ENCODE measurements around the gene IVNS1ABP.

Gene IVNS1ABP

GRCh38 chr1:185293967-185294542 lies 23.0 kb downstream of the IVNS1ABP start:
- DNase-seq (ENCODE audit: low read depth in 2 of 3, low spot score in 2 of 3): no peak

- no peak for DNase-seq (ENCODE audit: low read depth in 2 of 3, low spot score in 2 of 3)
Measured at GRCh38 chr1:185292237-185292636, 24.8 kb downstream of the IVNS1ABP start.

- no peak for DNase-seq (ENCODE audit: low read depth in 2 of 3, low spot score in 2 of 3)
Measured at GRCh38 chr1:185291652-185292051, 25.4 kb downstream of the IVNS1ABP start.

- DNase-seq (ENCODE audit: low read depth in 2 of 3, low spot score in 2 of 3): no peak
Measured at GRCh38 chr1:185291159-185291558, 25.9 kb downstream of the IVNS1ABP start.

GRCh38 chr1:185289880-185290279 lies 27.2 kb downstream of the IVNS1ABP start:
- DNase-seq (ENCODE audit: low read depth in 2 of 3, low spot score in 2 of 3): no peak

- DNase-seq (ENCODE audit: low read depth in 2 of 3, low spot score in 2 of 3): no peak
Measured at GRCh38 chr1:185288435-185288834, 28.6 kb downstream of the IVNS1ABP start.

GRCh38 chr1:185287451-185287850 lies 29.6 kb downstream of the IVNS1ABP start:
- no peak for DNase-seq (ENCODE audit: low read depth in 2 of 3, low spot score in 2 of 3)

GRCh38 chr1:185284533-185285276 lies 32.3 kb downstream of the IVNS1ABP start:
- no peak for DNase-seq (ENCODE audit: low read depth in 2 of 3, low spot score in 2 of 3)

- no peak for DNase-seq (ENCODE audit: low read depth in 2 of 3, low spot score in 2 of 3)
Measured at GRCh38 chr1:185284116-185284515, 32.9 kb downstream of the IVNS1ABP start.

- DNase-seq (ENCODE audit: low read depth in 2 of 3, low spot score in 2 of 3): no peak
Measured at GRCh38 chr1:185281245-185281644, 35.8 kb downstream of the IVNS1ABP start.

- DNase-seq (ENCODE audit: low read depth in 2 of 3, low spot score in 2 of 3): no peak
Measured at GRCh38 chr1:185280589-185280988, 36.5 kb downstream of the IVNS1ABP start.

GRCh38 chr1:185279571-185279970 lies 37.5 kb downstream of the IVNS1ABP start:
- DNase-seq (ENCODE audit: low read depth in 2 of 3, low spot score in 2 of 3): no peak

- DNase-seq (ENCODE audit: low read depth in 2 of 3, low spot score in 2 of 3): no peak
Measured at GRCh38 chr1:185271921-185272320, 45.1 kb downstream of the IVNS1ABP start.

- no peak for DNase-seq (ENCODE audit: low read depth in 2 of 3, low spot score in 2 of 3)
Measured at GRCh38 chr1:185268352-185268751, 48.7 kb downstream of the IVNS1ABP start.

GRCh38 chr1:185267701-185268100 lies 49.3 kb downstream of the IVNS1ABP start:
- DNase-seq (ENCODE audit: low read depth in 2 of 3, low spot score in 2 of 3): no peak

- no peak for DNase-seq (ENCODE audit: low read depth in 2 of 3, low spot score in 2 of 3)
Measured at GRCh38 chr1:185267301-185267700, 49.7 kb downstream of the IVNS1ABP start.

GRCh38 chr1:185265314-185265713 lies 51.7 kb downstream of the IVNS1ABP start:
- DNase-seq (ENCODE audit: low read depth in 2 of 3, low spot score in 2 of 3): no peak

- no peak for DNase-seq (ENCODE audit: low read depth in 2 of 3, low spot score in 2 of 3)
Measured at GRCh38 chr1:185263780-185264179, 53.3 kb downstream of the IVNS1ABP start.

- no peak for DNase-seq (ENCODE audit: low read depth in 2 of 3, low spot score in 2 of 3)
Measured at GRCh38 chr1:185263292-185263691, 53.8 kb downstream of the IVNS1ABP start.

- no peak for DNase-seq (ENCODE audit: low read depth in 2 of 3, low spot score in 2 of 3)
Measured at GRCh38 chr1:185262151-185262550, 54.9 kb downstream of the IVNS1ABP start.

- DNase-seq (ENCODE audit: low read depth in 2 of 3, low spot score in 2 of 3): no peak
Measured at GRCh38 chr1:185260611-185261010, 56.4 kb downstream of the IVNS1ABP start.

GRCh38 chr1:185258676-185259075 lies 58.4 kb downstream of the IVNS1ABP start:
- no peak for DNase-seq (ENCODE audit: low read depth in 2 of 3, low spot score in 2 of 3)

GRCh38 chr1:185257950-185258208 lies 59.2 kb downstream of the IVNS1ABP start:
- no peak for DNase-seq (ENCODE audit: low read depth in 2 of 3, low spot score in 2 of 3)
